Large intestine (tissue), 3 donors: Measurements from ENCODE around the gene MALAT1. TPM values are rescaled to one million over a fixed set of nuclear protein-coding genes. Genes with fewer than 3 reads are reported as not detected.

Experiments
- DNase-seq, 2 donors: peaks; one replicate each; pipeline versions ENCODE4 v3.0.0 to v3.0.0-alpha.2; 2013
- H3K27ac ChIP-seq: one replicate; pipeline ENCODE4 v1.5.1; 2013; ENCODE audit warnings: low read length
- H3K27me3 ChIP-seq: 2 replicates; pipeline ENCODE4 v1.6.1; 2013; ENCODE audit warnings: low read length; ENCODE audit not compliant: control insufficient read depth, insufficient read depth
- H3K36me3 ChIP-seq: 2 replicates; pipeline ENCODE4 v1.6.1; 2013; ENCODE audit warnings: low read length; ENCODE audit not compliant: control insufficient read depth, insufficient read depth
- H3K4me1 ChIP-seq: one replicate; pipeline ENCODE4 v1.6.1; 2013; ENCODE audit warnings: low read length; ENCODE audit not compliant: control insufficient read depth, insufficient read depth
- H3K4me3 ChIP-seq: one replicate; pipeline ENCODE4 v1.5.1; 2013; ENCODE audit warnings: low read length
- H3K9me3 ChIP-seq: one replicate; pipeline ENCODE4 v1.6.1; 2013; ENCODE audit warnings: mild to moderate bottlenecking, low read depth, low read length, moderate library complexity; ENCODE audit not compliant: control insufficient read depth
- WGBS: methylation state at CpG from one replicate; pipeline ENCODE4 v1.1.5; 2013; ENCODE audit warnings: low lambda C conversion rate; ENCODE audit not compliant: insufficient coverage; 5-methylcytosine and 5-hydroxymethylcytosine counted together
- polyA plus RNA-seq: library from polyadenylated mRNA; unstranded; fragments of 120-200 nt; gene quantifications from one replicate; pipeline ENCODE4 v1.2.1, GENCODE V29; 2013

The MALAT1 gene
- polyA plus RNA-seq, 1 donor: 368 TPM

DNA sequence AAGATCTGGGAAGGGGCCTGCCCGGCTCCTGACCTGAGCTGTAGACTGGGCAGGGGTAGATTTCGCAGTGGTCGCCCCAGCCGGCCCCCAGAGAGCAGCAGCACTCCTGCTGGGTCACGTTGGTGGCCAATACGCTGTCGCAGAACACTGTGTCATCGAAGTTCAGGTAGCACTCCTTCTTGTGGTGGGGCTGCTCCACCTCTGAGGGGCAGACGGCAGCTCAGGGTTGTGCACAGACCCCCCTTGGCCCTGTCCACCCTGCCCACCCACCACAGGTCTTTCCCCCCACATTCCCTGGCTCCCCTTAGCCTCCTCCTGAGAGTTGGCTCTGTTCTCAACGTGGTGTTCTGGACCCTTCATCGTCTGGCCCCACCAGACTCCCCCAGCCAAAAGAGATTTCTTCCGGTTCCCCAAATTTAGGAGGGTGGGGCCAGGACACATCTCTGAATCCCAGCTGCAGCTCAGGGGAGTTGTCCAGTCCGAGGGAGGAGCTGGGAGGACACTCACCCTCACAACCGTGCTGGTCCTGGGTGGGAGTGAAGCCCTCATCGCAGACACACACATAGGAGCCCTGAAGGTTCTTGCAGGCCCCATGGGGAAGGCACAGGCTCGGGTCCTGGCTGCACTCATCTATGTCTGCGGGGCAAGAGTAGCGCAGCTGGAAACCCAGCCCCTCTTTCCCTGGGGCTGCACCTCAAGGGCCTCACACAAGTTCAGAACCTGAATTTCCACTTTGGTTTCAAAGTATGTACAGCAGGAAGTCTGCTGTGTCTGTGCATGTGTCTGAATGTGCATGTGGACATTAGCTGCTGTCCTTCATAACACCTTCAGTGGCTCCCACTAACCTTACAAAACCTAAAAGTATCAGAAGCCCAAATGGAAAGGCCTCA is 42.5 kb downstream of the MALAT1 start:
- WGBS: no CpG with 5 or more reads among the region's 18 CpGs
- peak overlapping the region; percentile 69 for H3K27ac ChIP-seq
- H3K4me1 ChIP-seq: peaks cover 17% of the 10 kb centered on the region
- H3K27me3 ChIP-seq: no peaks in the 10 kb centered on the region
- peak in 1 of 2 donors; percentile 29 for DNase-seq
- peaks cover 41% of the 10 kb centered on the region for H3K36me3 ChIP-seq
- H3K4me3 ChIP-seq: peak overlapping the region; percentile 45
- H3K9me3 ChIP-seq: peaks cover 14% of the 10 kb centered on the region

DNA sequence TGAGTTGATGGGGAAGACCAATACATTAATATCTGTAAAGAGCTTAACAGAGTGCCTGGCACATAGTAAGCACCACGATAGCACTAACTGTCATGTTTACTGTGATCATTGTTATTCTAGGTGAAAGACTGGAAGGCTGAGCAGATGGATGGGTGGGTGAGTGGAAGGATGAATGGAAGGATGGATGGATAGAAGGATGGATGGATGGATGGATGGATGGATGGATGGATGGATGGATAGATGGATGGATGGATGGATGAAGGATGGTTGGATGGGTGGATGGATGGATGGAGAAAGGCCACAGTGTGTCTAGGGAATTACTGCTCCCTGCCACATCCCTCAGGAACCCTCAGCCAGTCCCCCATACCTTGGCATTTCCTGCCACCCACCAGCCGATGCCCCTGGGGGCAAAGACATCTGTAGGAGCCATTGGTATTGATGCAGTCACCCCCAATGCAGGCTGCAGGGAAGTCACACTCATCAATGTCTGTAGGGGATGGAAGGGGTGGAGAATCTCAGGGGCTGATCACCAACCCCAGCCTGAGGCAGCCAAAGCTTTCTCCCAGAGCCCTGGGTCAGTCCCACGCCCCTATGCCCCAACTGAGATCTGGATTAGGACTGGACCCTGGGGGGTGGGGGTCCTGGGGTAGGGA is 44.0 kb downstream of the MALAT1 start:
- no peak overlapping the region for H3K27ac ChIP-seq
- H3K9me3 ChIP-seq: peaks cover 14% of the 10 kb centered on the region
- H3K27me3 ChIP-seq: no peaks in the 10 kb centered on the region
- peaks cover 27% of the 10 kb centered on the region for H3K36me3 ChIP-seq
- no CpG with 5 or more reads among the region's 3 CpGs for WGBS
- peaks cover 20% of the 10 kb centered on the region for H3K4me1 ChIP-seq
- DNase-seq: no peak
- H3K4me3 ChIP-seq: no peak overlapping the region

DNA sequence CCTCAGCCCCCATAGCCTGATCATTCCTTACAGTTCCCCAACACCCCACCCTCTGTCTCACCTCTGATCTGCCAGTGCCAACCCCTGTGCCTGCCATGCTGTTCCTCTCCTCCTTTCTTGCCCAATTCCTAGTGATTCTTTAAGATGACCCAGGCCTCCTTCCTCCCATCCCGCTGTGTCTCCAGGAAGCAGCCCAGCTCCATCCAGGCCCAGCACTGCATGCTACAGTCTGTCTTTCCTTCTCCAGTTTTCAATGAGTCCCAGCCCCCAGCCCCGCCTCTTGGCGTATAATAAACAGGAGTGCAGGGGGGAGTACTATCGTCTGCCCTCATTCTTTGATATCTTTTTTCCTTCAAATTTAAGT is 47.0 kb downstream of the MALAT1 start:
- peaks cover 21% of the 10 kb centered on the region for H3K36me3 ChIP-seq
- H3K27ac ChIP-seq: peak overlapping the region; percentile 66
- no peaks in the 10 kb centered on the region for H3K27me3 ChIP-seq
- peaks cover 22% of the 10 kb centered on the region for H3K4me1 ChIP-seq
- DNase-seq: no peak
- H3K4me3 ChIP-seq: peak overlapping the region; percentile 52
- WGBS: no CpG with 5 or more reads among the region's 4 CpGs
- no peaks in the 10 kb centered on the region for H3K9me3 ChIP-seq

DNA sequence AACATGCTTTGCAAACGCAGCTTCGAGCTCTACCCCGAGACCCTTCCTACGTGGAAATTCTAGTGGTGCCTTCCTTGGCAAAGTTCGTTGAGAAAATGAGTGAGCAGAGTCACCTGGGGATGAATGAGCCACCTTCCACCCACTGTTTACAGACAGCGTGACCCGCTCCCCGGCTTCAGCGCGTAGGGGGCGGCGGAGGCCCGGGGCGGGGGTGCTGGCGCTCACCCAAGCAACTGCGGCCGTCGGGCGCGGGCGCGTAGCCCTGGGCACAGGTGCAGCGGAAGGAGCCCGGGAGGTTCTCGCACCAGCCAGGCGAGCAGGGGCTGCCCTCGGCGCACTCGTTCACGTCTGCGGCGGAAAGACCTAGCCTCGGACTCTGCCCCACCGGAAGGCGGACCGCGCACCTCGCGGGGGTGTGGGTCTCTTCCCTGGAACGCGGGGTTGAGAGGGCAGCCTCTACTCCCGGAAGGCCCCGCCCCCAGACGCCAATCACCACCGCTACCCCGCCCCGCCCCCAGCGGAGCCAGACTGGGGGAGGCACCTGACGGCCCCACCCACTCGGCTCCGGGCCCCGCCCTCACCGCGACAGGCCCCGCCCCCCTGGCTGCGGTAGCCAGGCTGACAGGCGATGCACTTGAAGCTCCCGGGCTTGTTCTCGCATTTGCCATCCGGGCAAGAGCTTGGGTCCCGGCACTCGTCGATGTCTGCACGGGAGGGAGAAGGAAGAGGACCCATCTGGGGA is 47.5 kb downstream of the MALAT1 start:
- no CpG with 5 or more reads among the region's 64 CpGs for WGBS
- Histone ChIP-seq H3K27ac (peak overlapping the region; percentile 66), H3K4me1 (peaks cover 21% of the 10 kb centered on the region), H3K4me3 (peak overlapping the region; percentile 52), H3K9me3 (no peaks in the 10 kb centered on the region), H3K36me3 (peaks cover 20% of the 10 kb centered on the region), H3K27me3 (no peaks in the 10 kb centered on the region)
- DNase-seq: peak; percentile 87 to 96

DNA sequence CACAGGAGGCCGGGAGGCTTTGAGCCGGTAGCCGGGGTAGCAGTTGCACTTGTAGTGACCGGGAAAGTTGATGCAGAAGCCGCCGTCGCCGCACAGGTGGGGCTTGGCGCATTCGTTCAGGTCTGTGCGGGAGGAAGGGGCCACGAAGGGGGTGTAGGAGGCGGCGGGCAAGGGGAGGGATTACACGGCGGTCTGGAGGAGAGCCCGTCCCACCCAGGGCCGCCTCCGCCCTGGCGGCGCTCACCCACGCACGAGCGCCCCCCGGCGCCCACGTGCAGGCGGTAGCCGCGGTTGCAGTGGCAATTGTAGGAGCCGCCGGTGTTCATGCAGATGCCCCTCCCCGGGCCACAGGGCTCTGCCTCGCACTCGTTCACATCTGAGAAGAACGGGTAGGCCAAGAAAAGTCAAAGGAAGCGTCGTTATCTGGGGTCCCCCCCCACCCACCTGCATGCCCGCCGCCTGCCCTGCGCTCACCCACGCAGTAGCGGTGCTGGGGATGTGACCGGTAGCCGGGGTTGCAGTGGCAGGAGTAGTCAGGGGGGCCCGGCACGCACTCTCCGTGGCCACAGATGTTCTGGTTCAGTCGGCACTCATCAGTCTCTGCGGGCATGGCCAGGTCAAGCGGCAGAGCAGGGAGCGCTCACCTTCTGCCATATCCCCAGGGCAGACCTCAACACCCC is 48.7 kb downstream of the MALAT1 start:
- Histone ChIP-seq H3K9me3 (no peaks in the 10 kb centered on the region), H3K27me3 (no peaks in the 10 kb centered on the region), H3K27ac (no peak overlapping the region), H3K4me3 (no peak overlapping the region), H3K4me1 (peaks cover 29% of the 10 kb centered on the region), H3K36me3 (peaks cover 21% of the 10 kb centered on the region)
- DNase-seq: no peak
- no CpG with 5 or more reads among the region's 52 CpGs for WGBS

DNA sequence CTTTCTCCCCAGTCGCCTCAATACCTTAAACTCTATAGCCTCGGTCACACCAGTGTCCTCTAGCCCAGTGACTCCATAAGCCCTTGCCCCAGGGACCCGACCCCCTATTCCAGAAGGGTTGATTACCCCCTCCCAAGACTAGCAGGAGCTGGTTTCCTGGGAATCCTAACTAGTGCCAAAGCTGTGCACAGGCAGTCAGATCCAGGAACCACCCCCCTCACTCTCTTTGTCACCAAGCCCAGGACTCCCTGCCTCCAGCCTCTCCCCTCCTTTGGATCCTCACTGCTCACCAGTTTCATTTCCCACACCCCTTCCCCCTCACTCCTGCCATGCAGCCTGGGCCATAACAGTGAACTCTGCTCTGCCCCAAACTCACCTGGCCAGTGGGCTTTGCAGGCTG is 49.5 kb downstream of the MALAT1 start:
- Histone ChIP-seq H3K36me3 (peaks cover 15% of the 10 kb centered on the region), H3K4me3 (no peak overlapping the region), H3K27ac (no peak overlapping the region), H3K9me3 (no peaks in the 10 kb centered on the region), H3K4me1 (peaks cover 34% of the 10 kb centered on the region), H3K27me3 (no peaks in the 10 kb centered on the region)
- WGBS: no CpG with 5 or more reads among the region's 3 CpGs
- no peak for DNase-seq

DNA sequence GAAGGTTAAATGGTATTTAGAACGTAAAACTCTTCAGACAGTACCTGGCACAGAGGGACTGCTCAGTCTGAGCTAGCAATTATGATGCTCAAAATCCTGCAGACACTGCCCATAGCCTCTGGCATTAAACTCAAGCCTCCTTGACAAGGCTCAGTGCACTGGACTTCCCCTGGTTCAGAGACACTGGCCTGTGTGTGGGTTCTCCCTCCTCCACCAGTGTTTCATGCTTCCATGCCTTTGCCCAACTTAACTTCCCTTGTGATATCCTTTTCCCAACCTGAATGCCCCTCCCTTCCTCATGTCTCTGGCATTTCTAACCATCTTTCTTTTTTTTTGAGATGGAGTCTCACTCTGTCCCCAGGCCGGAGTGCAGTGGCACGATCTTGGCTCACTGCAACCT is 50.3 kb downstream of the MALAT1 start:
- H3K9me3 ChIP-seq: no peaks in the 10 kb centered on the region
- peaks cover 37% of the 10 kb centered on the region for H3K4me1 ChIP-seq
- DNase-seq: no peak
- H3K36me3 ChIP-seq: peaks cover 11% of the 10 kb centered on the region
- H3K27ac ChIP-seq: no peak overlapping the region
- H3K27me3 ChIP-seq: no peaks in the 10 kb centered on the region
- no peak overlapping the region for H3K4me3 ChIP-seq
- no CpG with 5 or more reads among the region's 3 CpGs for WGBS

DNA sequence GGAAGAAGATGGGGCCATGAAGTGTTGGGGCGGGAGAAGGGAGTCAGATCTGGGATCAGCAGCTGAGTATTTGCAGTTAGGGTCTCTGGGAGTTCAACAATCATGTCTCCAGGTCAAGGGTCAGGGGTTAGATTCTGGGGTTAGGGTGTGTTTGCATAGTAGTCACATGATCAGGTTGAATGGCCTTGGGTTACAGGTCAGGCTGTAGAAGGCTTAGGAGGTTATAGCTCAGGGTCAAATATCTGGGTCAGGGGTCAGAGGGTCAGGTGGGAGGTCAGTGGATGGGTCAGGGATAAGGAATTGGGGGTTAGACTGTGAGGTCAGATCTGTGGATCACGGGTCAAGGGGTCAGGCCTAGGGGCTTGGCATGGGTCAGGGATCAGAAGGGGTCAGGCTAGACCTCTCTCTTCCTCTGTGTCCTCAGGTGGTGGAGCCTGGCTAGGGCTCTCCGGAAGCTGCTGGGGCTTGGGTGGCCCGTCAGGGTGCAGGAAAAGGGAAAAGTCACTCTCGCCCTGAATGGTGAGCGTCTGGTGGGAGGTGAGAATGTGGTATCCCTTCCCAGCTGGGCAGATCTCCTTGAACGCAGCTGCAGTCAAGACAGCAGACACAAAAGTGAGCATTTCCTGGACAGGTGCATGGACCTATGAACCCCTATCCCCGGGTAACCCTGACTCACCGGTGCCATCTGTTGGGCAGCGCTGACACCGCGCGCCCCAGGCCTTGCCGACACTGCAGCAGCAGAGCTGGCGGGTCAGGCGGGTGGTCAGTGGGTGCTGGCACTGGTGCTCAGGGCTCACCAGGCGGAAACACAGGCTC is 52.9 kb downstream of the MALAT1 start:
- Histone ChIP-seq H3K4me1 (peaks cover 46% of the 10 kb centered on the region), H3K9me3 (no peaks in the 10 kb centered on the region), H3K27ac (peak overlapping the region; percentile 64), H3K36me3 (peaks cover 8% of the 10 kb centered on the region), H3K27me3 (no peaks in the 10 kb centered on the region), H3K4me3 (no peak overlapping the region)
- DNase-seq: peak; percentile 83 to 84
- WGBS: no CpG with 5 or more reads among the region's 17 CpGs

DNA sequence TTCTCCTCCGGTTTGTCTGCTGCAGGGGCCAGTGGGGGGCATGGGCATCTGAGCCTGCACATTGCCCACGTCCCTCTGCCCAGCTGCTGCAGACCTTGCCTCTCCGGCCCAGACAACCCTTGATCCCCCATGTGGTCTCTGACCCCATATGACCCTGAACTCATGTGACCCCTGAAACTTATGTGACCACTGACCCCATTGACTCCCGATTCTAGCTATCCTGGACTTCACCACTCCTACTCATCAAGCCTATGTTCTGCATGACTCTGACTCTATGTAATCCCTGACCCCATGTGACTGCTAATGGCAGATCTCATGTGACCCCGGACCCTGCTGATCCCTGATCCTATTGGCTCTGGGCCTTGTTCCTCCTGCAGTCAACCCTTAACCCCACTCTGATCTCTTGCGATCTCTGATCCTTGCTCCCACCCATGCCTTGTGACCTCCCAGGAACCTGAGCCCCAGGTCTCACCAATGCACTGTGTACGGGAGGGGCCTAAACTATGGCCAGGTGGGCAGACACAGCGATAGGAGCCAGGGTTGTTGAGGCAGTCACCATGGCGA is 53.6 kb downstream of the MALAT1 start:
- WGBS: 60% methylated on average over 1 of the region's 9 CpGs
- H3K9me3 ChIP-seq: no peaks in the 10 kb centered on the region
- H3K36me3 ChIP-seq: peaks cover 8% of the 10 kb centered on the region
- H3K27me3 ChIP-seq: no peaks in the 10 kb centered on the region
- no peak overlapping the region for H3K4me3 ChIP-seq
- no peak overlapping the region for H3K27ac ChIP-seq
- H3K4me1 ChIP-seq: peaks cover 51% of the 10 kb centered on the region
- DNase-seq: peak in 1 of 2 donors; percentile 70
